Endothelial cell of umbilical vein (primary cell): Measurements from ENCODE around the gene USP30.

Experiments
- FOS ChIP-seq: IDR thresholded peaks from 2 replicates; pipeline ENCODE4 v1.6.1; 2011; ENCODE audit warnings: mild to moderate bottlenecking, low read length, moderate library complexity, borderline replicate concordance; ENCODE audit not compliant: insufficient read depth
- GATA2 ChIP-seq: IDR thresholded peaks from 2 replicates; pipeline ENCODE4 v1.7.0; 2011; ENCODE audit warnings: low read depth, mild to moderate bottlenecking, moderate library complexity, mixed read lengths, low read length; ENCODE audit not compliant: insufficient read length, insufficient read depth
- POLR2A ChIP-seq: IDR thresholded peaks from 2 replicates; pipeline ENCODE4 v1.6.1; 2012; ENCODE audit warnings: low read depth, mild to moderate bottlenecking, control low read depth, low read length
- POLR2AphosphoS5 ChIP-seq: IDR thresholded peaks from 2 replicates; pipeline ENCODE4 v1.6.1; 2012; ENCODE audit warnings: low read depth, mild to moderate bottlenecking, control low read depth, low read length, moderate library complexity; ENCODE audit not compliant: insufficient read depth
- TF ChIP-seq, protein P1 (sequence below), 2 donors: IDR thresholded peaks; 1 replicate in 1 of 2; 2 replicates in 1 of 2; pipeline ENCODE4 v1.5.1; 2011; ENCODE audit warnings: low read length in 2 of 2, mild to moderate bottlenecking in 2 of 2, moderate library complexity in 2 of 2, control low read depth in 1 of 2, inconsistent platforms in 1 of 2, low read depth in 1 of 2; ENCODE audit not compliant: insufficient read depth in 1 of 2; ENCODE audit errors: extremely low read depth in 1 of 2

GRCh38 chr12:109020796-109021380 lies 31.5 kb upstream of the USP30 start, which contains the start of gene SVOP:
- TF ChIP-seq, protein P1, sequence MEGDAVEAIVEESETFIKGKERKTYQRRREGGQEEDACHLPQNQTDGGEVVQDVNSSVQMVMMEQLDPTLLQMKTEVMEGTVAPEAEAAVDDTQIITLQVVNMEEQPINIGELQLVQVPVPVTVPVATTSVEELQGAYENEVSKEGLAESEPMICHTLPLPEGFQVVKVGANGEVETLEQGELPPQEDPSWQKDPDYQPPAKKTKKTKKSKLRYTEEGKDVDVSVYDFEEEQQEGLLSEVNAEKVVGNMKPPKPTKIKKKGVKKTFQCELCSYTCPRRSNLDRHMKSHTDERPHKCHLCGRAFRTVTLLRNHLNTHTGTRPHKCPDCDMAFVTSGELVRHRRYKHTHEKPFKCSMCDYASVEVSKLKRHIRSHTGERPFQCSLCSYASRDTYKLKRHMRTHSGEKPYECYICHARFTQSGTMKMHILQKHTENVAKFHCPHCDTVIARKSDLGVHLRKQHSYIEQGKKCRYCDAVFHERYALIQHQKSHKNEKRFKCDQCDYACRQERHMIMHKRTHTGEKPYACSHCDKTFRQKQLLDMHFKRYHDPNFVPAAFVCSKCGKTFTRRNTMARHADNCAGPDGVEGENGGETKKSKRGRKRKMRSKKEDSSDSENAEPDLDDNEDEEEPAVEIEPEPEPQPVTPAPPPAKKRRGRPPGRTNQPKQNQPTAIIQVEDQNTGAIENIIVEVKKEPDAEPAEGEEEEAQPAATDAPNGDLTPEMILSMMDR (IDR thresholded peaks at IDR 0.05; ENCODE audit: extremely low read depth in 1 of 2, insufficient read depth in 1 of 2, low read depth in 1 of 2, low read length in 2 of 2): no peak
- TF ChIP-seq POLR2A: no peak
- TF ChIP-seq FOS: no peak
- TF ChIP-seq POLR2AphosphoS5: no peak
- no peak for TF ChIP-seq GATA2
